K562 (cell line): ENCODE results near the gene CUTA. TPM values are rescaled to one million over a fixed set of nuclear protein-coding genes. Genes with fewer than 3 reads are reported as not detected.

ENCODE experiments used
- BMI1 ChIP-seq: fragments of 150-350 bp; IDR thresholded peaks from 2 replicates; pipeline ENCODE4 v1.6.1; 2014; ENCODE audit warnings: low read length
- DMBX1 ChIP-seq: fragments of 250-450 bp; sonication (Bioruptor Pico); IDR thresholded peaks from 2 replicates; pipeline ENCODE4 v1.8.0; 2022; ENCODE audit warnings: inconsistent platforms, mild to moderate bottlenecking, moderate library complexity, borderline replicate concordance
- FOS ChIP-seq: IDR thresholded peaks from 3 replicates; pipeline ENCODE4 v1.6.1; 2011; ENCODE audit not compliant: insufficient read length; ENCODE audit errors: extremely low read depth
- GABPB1 ChIP-seq: sonication (generic); formaldehyde crosslinking; IDR thresholded peaks from 2 replicates; pipeline ENCODE4 v1.8.0; 2022; ENCODE audit warnings: mild to moderate bottlenecking, missing genetic modification reagents
- GTF2E2 ChIP-seq: fragments of 200-800 bp; sonication (Bioruptor generic); IDR thresholded peaks from 2 replicates; pipeline ENCODE4 v1.6.1; 2016; ENCODE audit warnings: missing genetic modification characterization, missing compliant biosample characterization
- KDM2B ChIP-seq: fragments of 250-450 bp; sonication (Bioruptor Pico); IDR thresholded peaks from 2 replicates; pipeline ENCODE4 v1.8.0; 2021; ENCODE audit warnings: mild to moderate bottlenecking, moderate library complexity
- L3MBTL2 ChIP-seq: fragments of 450-650 bp; IDR thresholded peaks from 2 replicates; pipeline ENCODE4 v1.6.1; 2016; ENCODE audit warnings: mild to moderate bottlenecking, moderate library complexity
- RBM17 ChIP-seq: fragments of 200-400 bp; formaldehyde crosslinking; IDR thresholded peaks from 2 replicates; pipeline ENCODE4 v1.6.1; 2017; ENCODE audit warnings: low read depth, mild to moderate bottlenecking, low read length, borderline replicate concordance
- SREBF1 ChIP-seq: fragments of 150-350 bp; IDR thresholded peaks from 2 replicates; pipeline ENCODE4 v1.6.1; 2014; ENCODE audit warnings: antibody characterized with exemption, low read depth, low read length, borderline replicate concordance
- WHSC1 ChIP-seq: IDR thresholded peaks from one replicate; pipeline ENCODE4 v1.6.1; 2012; ENCODE audit warnings: low read length, control low read depth, inconsistent platforms
- ZBTB49 ChIP-seq: sonication (generic); formaldehyde crosslinking; IDR thresholded peaks from 2 replicates; pipeline ENCODE4 v1.8.0; 2022; ENCODE audit warnings: missing genetic modification reagents, mild to moderate bottlenecking, borderline replicate concordance
- ZNF668 ChIP-seq: fragments of 250-450 bp; sonication (Bioruptor Pico); IDR thresholded peaks from 2 replicates; pipeline ENCODE4 v1.8.0; 2022; ENCODE audit warnings: mild to moderate bottlenecking, inconsistent platforms
- polyA plus RNA-seq, 8 experiments: library from polyadenylated mRNA; depleted of rRNA in 4 of 8; stranded (reverse) in 5 of 8; unstranded in 3 of 8; fragments of >200 nt; fragmentation: Nextera tagmentation in 2 of 8; fragmentation: Illumina TruSeq in 1 of 8; extraction: Ambion mirVana in 2 of 8; extraction: Trizol in 1 of 8; gene quantifications; 2 replicates each; pipeline versions ENCODE4 v1.2.1 to v1.2.3, GENCODE V29; 2011 to 2014; ENCODE audit warnings: inconsistent platforms in 1 of 8, missing spikeins in 1 of 8
- total RNA-seq, 7 experiments: library from RNA; depleted of rRNA in 6 of 7; stranded (reverse); fragments of >200 nt in 6 of 7; fragmentation: Illumina TruSeq in 2 of 7; extraction: Trizol in 2 of 7; gene quantifications; 2 replicates each; pipeline versions ENCODE4 v1.2.1 to v1.2.3, GENCODE V29; 2011 to 2021; ENCODE audit warnings: low replicate concordance in 1 of 7
- TF ChIP-seq, protein P1 (sequence below): fragments of 250-450 bp; sonication (Bioruptor Pico); IDR thresholded peaks from 2 replicates; pipeline ENCODE4 v1.4.0; 2020
- TF ChIP-seq, protein P2 (sequence below): fragments of 450-650 bp; formaldehyde crosslinking; IDR thresholded peaks from 2 replicates; pipeline ENCODE4 v1.4.0; 2020; ENCODE audit warnings: mild to moderate bottlenecking, moderate library complexity
- TF ChIP-seq, protein P3 (sequence below): sonication (generic); formaldehyde crosslinking; IDR thresholded peaks from 2 replicates; pipeline ENCODE4 v1.8.1; 2023; ENCODE audit warnings: missing genetic modification reagents, mild to moderate bottlenecking, borderline replicate concordance
- TF ChIP-seq, protein P4 (sequence below): conservative IDR thresholded peaks from 2 replicates; pipeline ENCODE4 v1.6.1; 2011; ENCODE audit warnings: low read depth, mild to moderate bottlenecking, low read length; ENCODE audit not compliant: control insufficient read depth

The CUTA gene
- total and polyA plus RNA-seq, 9 of the 15 experiments (the other 6 are each of a cell fraction or from before 2014, with no cell fraction given) = 166 to 682 (median 310) TPM

DNA sequence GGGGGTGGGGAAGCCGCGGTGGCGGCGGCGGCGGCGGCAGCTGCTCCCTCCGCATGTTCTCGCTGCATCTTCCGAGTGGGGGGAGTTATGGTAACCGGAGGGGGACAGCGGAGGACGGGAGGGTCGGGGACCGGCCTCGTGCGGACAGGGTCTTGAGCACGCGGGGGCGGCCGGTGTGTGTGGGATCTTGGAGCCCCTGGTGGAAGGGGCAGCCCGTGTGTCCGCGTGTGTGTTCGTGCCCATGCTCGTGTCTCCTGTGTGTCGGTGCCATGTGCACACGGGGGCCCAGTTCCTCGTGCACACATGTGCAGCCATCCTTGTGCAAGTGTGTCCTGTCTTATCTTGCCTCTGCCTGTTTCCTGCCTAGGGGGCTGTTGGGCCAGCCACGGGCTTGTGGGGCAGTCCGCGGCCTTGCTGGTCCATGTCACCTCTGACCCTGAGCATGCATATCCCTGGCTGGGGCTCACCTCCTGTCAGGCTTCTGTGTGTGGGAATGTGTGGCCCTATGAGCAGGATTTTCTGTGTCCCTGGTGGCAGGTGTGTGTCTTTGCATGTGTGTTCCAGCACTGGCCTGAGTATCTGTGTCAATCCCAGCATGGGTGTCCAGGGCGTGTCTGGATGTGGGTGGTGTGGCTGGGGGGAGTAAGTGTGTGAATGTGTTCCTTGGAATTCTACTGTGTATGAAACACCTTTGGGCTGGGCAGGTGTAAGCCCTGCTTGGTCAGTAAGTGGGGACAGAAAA lies 10.5 kb upstream of the CUTA start (continued):
- no peak; the same call in 1 of the 2 replicates for TF ChIP-seq ZNF668 (CRISPR knock-in tag)
- TF ChIP-seq SREBF1 = no peak
- TF ChIP-seq, protein P1, sequence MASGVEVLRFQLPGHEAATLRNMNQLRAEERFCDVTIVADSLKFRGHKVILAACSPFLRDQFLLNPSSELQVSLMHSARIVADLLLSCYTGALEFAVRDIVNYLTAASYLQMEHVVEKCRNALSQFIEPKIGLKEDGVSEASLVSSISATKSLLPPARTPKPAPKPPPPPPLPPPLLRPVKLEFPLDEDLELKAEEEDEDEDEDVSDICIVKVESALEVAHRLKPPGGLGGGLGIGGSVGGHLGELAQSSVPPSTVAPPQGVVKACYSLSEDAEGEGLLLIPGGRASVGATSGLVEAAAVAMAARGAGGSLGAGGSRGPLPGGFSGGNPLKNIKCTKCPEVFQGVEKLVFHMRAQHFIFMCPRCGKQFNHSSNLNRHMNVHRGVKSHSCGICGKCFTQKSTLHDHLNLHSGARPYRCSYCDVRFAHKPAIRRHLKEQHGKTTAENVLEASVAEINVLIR (CRISPR knock-in tag) = no peak
- peak; percentile 48 for TF ChIP-seq WHSC1
- no peak for TF ChIP-seq FOS
- TF ChIP-seq L3MBTL2 = peak; percentile 94
- TF ChIP-seq KDM2B (CRISPR knock-in tag) = peak; percentile 62; the same call in 1 of the 2 replicates
- TF ChIP-seq BMI1 = no peak
- TF ChIP-seq GTF2E2 (tag) = no peak
- TF ChIP-seq, protein P2, sequence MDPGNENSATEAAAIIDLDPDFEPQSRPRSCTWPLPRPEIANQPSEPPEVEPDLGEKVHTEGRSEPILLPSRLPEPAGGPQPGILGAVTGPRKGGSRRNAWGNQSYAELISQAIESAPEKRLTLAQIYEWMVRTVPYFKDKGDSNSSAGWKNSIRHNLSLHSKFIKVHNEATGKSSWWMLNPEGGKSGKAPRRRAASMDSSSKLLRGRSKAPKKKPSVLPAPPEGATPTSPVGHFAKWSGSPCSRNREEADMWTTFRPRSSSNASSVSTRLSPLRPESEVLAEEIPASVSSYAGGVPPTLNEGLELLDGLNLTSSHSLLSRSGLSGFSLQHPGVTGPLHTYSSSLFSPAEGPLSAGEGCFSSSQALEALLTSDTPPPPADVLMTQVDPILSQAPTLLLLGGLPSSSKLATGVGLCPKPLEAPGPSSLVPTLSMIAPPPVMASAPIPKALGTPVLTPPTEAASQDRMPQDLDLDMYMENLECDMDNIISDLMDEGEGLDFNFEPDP = no peak
- TF ChIP-seq, protein P3, sequence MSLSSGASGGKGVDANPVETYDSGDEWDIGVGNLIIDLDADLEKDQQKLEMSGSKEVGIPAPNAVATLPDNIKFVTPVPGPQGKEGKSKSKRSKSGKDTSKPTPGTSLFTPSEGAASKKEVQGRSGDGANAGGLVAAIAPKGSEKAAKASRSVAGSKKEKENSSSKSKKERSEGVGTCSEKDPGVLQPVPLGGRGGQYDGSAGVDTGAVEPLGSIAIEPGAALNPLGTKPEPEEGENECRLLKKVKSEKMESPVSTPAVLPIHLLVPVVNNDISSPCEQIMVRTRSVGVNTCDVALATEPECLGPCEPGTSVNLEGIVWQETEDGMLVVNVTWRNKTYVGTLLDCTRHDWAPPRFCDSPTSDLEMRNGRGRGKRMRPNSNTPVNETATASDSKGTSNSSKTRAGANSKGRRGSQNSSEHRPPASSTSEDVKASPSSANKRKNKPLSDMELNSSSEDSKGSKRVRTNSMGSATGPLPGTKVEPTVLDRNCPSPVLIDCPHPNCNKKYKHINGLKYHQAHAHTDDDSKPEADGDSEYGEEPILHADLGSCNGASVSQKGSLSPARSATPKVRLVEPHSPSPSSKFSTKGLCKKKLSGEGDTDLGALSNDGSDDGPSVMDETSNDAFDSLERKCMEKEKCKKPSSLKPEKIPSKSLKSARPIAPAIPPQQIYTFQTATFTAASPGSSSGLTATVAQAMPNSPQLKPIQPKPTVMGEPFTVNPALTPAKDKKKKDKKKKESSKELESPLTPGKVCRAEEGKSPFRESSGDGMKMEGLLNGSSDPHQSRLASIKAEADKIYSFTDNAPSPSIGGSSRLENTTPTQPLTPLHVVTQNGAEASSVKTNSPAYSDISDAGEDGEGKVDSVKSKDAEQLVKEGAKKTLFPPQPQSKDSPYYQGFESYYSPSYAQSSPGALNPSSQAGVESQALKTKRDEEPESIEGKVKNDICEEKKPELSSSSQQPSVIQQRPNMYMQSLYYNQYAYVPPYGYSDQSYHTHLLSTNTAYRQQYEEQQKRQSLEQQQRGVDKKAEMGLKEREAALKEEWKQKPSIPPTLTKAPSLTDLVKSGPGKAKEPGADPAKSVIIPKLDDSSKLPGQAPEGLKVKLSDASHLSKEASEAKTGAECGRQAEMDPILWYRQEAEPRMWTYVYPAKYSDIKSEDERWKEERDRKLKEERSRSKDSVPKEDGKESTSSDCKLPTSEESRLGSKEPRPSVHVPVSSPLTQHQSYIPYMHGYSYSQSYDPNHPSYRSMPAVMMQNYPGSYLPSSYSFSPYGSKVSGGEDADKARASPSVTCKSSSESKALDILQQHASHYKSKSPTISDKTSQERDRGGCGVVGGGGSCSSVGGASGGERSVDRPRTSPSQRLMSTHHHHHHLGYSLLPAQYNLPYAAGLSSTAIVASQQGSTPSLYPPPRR (CRISPR knock-in tag) = peak; percentile 91; the same call in 1 of the 2 replicates
- no peak for TF ChIP-seq RBM17
- peak; percentile 75 for TF ChIP-seq DMBX1 (CRISPR knock-in tag)
- TF ChIP-seq, protein P4, sequence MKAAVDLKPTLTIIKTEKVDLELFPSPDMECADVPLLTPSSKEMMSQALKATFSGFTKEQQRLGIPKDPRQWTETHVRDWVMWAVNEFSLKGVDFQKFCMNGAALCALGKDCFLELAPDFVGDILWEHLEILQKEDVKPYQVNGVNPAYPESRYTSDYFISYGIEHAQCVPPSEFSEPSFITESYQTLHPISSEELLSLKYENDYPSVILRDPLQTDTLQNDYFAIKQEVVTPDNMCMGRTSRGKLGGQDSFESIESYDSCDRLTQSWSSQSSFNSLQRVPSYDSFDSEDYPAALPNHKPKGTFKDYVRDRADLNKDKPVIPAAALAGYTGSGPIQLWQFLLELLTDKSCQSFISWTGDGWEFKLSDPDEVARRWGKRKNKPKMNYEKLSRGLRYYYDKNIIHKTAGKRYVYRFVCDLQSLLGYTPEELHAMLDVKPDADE = peak; percentile 66; the same call in 1 of the 2 replicates
- TF ChIP-seq ZBTB49 (CRISPR knock-in tag) = peak; percentile 95
- TF ChIP-seq GABPB1 (CRISPR knock-in tag) = peak; percentile 89
